Glomerular visceral epithelial cell (primary cell): Measurements from ENCODE around the gene TMEM86B.

Source experiments
- DNase-seq: peaks from one replicate; pipeline ENCODE4 v3.0.0-alpha.2; 2016; ENCODE audit errors: extremely low spot score

The TMEM86B gene, protein sequence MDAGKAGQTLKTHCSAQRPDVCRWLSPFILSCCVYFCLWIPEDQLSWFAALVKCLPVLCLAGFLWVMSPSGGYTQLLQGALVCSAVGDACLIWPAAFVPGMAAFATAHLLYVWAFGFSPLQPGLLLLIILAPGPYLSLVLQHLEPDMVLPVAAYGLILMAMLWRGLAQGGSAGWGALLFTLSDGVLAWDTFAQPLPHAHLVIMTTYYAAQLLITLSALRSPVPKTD

GRCh38 chr19:55228403-55229031, at the start of gene TMEM86B:
TMEM86B (minus strand) TSS chr19:55228763; CDS start chr19:55228741, 22 bp downstream.
- DNase-seq = no peak

GRCh38 chr19:55277494-55277893, 48.9 kb upstream of the TMEM86B start:
- no peak for DNase-seq

DNA sequence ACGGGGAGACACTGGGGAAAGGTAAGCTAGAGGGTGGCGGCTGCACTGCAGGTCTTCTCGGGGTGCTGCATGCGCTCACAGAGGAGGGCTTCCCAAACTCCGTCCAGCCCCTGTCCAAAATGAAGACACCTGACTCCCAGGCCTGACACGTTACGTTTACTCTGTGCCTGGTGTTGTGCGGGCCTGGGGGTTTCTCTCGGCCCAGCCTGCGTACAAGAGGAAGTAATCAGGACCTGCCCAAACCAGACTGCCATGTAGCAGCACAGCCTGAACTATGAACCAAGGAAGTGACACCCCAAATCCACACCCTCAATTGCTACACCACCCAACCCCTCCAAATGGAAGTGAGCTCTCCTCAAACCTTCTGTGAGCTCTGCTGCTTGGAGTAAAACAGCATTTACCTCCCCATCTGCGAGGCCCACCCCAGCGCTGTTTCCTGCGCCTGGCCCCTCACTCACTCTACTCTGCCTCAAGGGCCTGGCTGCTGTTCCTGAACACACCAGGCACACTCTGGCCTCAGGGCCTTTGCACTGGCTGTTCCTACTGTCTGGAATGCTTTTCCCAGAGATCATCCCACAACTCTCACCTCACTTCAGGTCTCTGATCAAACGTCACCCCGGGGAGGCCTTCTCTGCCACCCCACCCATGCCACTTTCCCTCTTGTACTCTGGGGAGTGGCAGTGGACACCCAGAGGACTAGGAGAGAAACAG, 48.3 kb upstream of the TMEM86B start:
- no peak for DNase-seq

- no peak for DNase-seq
These were observed 47.5 kb upstream of the TMEM86B start for GRCh38 chr19:55275851-55276719.

- no peak for DNase-seq
These were observed 45.6 kb upstream of the TMEM86B start for GRCh38 chr19:55273978-55274707.

DNA sequence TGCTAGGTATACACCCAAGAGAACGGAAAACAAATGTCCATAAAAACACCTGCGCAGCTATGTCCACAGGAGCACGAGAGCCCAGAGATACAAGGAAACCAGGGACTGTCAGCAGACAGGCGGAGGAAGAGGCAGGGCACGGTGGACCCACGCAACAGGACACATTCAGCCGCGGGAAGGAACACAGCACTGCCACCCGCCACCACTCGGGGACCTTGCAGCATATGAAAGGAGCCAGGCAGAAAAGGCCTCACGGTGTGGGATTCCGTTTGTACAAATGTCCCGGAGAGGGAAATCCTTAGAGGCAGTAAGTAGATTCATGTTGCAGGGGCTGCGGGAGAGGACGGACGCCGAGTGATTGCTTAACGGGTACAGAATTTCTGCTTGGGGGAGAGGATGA, 43.6 kb upstream of the TMEM86B start:
- DNase-seq = no peak

DNA sequence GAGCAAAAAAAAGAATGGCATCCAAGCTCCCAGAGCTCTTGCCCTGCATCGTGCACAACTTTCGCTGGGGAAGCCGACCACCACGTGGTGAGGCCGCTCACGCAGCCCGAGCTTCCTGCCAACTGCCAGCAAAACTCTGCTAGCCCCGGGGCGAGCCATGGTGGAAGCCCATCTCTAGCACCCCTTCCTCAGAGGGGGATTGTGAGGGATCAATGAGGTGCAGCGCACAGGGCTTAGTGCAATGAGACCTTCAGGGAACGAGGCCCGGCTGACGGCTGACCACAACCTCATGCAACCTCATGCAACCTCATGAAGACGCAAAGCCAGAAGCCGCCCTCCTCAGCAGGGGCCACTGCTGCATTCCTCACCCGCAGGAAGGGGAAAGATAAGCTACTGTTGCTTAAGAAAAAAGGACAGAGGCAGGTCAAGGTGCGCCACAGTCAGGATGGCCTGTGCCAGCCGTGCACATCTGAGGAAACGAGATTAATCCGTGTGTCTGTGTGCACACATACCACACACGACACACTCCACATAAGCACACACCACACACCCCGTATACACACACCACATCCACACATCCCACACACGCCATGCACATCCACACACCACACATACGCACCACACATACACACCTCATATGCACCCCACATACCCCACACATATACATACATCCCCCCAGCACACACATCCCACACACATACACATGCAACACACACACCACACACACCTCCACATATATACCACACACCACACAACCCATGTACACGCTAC, 41.8 kb upstream of the TMEM86B start:
- DNase-seq = no peak

GRCh38 chr19:55269299-55269698, 40.7 kb upstream of the TMEM86B start:
- DNase-seq = no peak

- DNase-seq = no peak
These were observed 38.3 kb upstream of the TMEM86B start for GRCh38 chr19:55266840-55267239.

DNA sequence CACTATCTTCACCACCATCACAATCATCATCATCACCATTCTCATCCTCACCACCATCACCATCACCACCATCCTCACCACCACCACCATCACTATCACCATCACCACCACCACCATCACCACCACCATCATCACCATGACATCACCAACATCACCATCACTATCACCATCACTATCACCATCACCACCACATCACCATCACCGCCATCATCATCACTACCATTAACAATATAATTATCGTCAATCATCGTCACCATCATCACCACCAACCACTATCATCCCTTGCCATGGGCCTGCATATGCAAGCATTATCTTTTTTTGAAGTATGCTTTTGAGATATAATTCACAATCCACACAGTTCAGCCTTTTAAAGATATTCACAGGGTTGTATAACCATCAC, 37.8 kb upstream of the TMEM86B start:
- no peak for DNase-seq

GRCh38 chr19:55265723-55266386, 37.3 kb upstream of the TMEM86B start:
- DNase-seq = no peak

GRCh38 chr19:55265173-55265572, 36.6 kb upstream of the TMEM86B start:
- DNase-seq = no peak

- no peak for DNase-seq
These were observed 36.0 kb upstream of the TMEM86B start for GRCh38 chr19:55264531-55264930.

DNA sequence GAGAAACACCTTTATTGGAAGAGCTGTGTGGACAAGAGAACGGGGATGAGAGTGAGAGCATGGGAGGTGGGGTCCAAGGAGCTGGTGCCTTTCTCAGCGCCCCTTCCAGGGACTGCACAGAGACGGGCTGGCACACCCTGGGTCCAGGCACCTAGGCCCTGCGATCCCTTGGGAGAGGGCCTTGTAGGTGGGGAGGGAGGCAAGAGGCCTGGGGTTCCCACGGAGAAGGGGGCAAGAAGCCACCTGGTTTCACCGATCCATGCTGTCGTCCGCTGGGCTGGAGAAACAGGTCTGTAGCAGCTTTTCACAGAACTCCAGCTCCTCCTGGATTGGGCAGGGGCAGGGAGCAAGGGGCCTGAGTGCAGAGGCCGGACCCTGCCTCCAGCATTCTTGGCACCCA, 33.8 kb upstream of the TMEM86B start:
- no peak for DNase-seq

DNA sequence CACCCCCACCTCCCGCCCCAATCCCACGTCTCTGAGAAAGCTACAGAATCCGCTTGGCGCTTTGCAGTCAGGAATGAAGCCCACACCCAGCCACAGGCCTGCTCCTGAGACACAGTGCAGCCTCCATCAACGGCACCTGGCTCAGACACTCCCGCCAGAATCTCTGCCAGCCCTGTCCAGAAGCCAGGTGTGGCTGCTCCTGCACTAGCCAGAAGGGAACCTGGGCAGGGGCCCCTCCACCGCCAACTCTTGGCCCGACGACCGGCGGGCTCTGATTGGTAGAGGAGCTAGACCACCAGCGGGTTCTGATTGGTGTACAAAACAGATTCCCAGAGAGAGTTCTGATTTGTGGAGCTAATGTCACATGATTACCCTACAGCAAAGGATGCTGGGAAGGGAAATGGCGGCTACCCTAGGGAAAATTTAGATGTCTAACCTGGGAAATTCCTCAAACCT, 33.1 kb upstream of the TMEM86B start:
- DNase-seq = no peak

DNA sequence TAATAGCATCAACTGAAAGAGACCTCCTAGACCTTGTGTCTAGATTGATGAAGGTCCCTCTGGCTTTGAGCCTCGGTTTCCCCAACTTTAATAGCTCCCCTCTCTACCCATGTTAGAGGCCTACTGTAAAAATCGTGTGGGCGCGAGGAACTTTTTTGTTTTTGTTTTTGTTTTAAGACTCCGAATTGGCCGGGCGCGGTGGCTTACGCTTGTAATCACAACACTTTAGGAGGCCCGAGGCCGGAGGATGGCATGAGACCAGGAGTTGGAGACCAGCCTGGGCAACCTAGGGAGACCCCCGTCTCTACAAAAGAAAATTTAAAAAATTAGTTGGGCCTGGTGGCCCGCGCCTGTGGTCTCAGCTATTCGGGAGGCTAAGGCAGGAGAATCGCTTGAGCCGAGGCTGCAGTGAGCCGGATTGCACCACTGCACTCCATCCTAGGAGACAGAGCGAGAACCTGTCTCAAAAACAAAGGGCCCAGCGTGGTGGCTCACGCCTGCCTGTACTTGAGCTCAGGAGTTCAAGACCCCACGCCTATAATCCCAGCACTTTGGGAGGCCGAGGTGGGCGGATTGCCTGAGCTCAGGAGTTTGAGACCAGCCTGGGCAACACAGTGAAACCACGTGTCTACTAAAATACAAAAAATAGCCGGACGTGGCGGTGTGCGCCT, 31.1 kb upstream of the TMEM86B start:
- no peak for DNase-seq

GRCh38 chr19:55258828-55259539, 30.4 kb upstream of the TMEM86B start, which contains the start of gene PPP6R1:
PPP6R1 (minus strand) TSS chr19:55259017; CDS start chr19:55247103, 11,914 bp downstream.
- peak; percentile 100 for DNase-seq

DNA sequence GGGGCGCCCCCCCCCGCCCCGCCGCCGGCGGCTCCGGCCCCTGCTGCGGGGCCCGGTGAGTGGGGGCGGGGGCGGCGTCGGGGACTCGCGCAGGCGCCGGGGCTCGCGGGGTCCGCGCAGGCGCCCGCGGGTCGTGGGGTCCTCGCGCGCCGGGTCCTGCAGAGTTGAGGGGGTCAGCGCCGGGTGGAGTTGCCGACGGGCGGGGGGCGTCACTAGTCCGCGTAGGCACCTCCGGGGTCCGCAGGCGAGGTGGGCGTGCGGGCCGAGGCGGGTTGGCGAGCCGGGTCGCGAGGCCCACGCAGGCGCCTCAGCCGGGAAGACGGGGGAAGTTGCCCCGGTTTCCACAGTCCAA, 29.9 kb upstream of the TMEM86B start:
- DNase-seq = no peak
